Naive thymus-derived CD4-positive, alpha-beta T cell (primary cell): Measurements from ENCODE around the gene SHB. TPM values are rescaled to one million over a fixed set of nuclear protein-coding genes. Genes with fewer than 3 reads are reported as not detected.

Source experiments
- ATAC-seq: fragments of 150-1000 bp; cut with Tn5 transposase; 2 replicates; pipeline ENCODE4 v1.10.0; 2021; ENCODE audit warnings: mild to moderate bottlenecking, moderate library complexity
- CTCF ChIA-PET: fragments of 350-600 bp; sonication (Branson Sonifier 250); formaldehyde crosslinking; loops from one replicate; lab custom pipeline; 2021; ENCODE audit warnings: antibody characterized with exemption; lab: Charles Lee
- POLR2A ChIA-PET: fragments of 350-600 bp; sonication (Branson Sonifier 250); formaldehyde crosslinking; loops from one replicate; lab custom pipeline; 2021; ENCODE audit warnings: antibody characterized with exemption, inconsistent platforms; lab: Charles Lee
- DNase-seq, 9 donors: peaks; one replicate each; pipeline versions ENCODE4 v3.0.0 to v3.0.0-alpha.2; 2020 to 2022; ENCODE audit warnings: mixed read lengths in 1 of 9
- H3K27ac ChIP-seq: one replicate; pipeline ENCODE4 v1.7.0; 2013; ENCODE audit warnings: mild to moderate bottlenecking, low read depth, low read length, moderate library complexity
- H3K27me3 ChIP-seq, 2 donors: one replicate each; pipeline ENCODE4 v1.7.0; 2013; ENCODE audit warnings: low read length in 2 of 2, mild to moderate bottlenecking in 2 of 2, moderate library complexity in 2 of 2; ENCODE audit not compliant: control insufficient read depth in 2 of 2, insufficient read depth in 2 of 2
- H3K36me3 ChIP-seq, 3 experiments: 1 replicate in 2 of 3; 2 replicates in 1 of 3; pipeline ENCODE4 v1.7.0; 2013; ENCODE audit warnings: low read length in 3 of 3, mild to moderate bottlenecking in 3 of 3, moderate library complexity in 1 of 3; ENCODE audit not compliant: insufficient read depth in 3 of 3, control insufficient read depth in 2 of 3
- H3K4me1 ChIP-seq, 2 donors: one replicate each; pipeline ENCODE4 v1.7.0; 2013; ENCODE audit warnings: low read length in 2 of 2, mild to moderate bottlenecking in 2 of 2, moderate library complexity in 1 of 2; ENCODE audit not compliant: control insufficient read depth in 2 of 2, insufficient read depth in 2 of 2
- H3K4me3 ChIP-seq: 2 replicates; pipeline ENCODE4 v1.7.0; 2013; ENCODE audit warnings: mild to moderate bottlenecking, low read length
- H3K9me3 ChIP-seq, 3 experiments: 1 replicate in 2 of 3; 2 replicates in 1 of 3; pipeline ENCODE4 v1.7.0; 2013; ENCODE audit warnings: low read length in 3 of 3; ENCODE audit not compliant: control insufficient read depth in 2 of 3
- H3K27ac Mint-ChIP-seq, 9 donors: one replicate each; pipeline ENCODE4 v1.8.0; 2020 to 2022; ENCODE audit warnings: mixed read lengths in 9 of 9, mild to moderate bottlenecking in 8 of 9, moderate library complexity in 5 of 9, inconsistent platforms in 2 of 9
- H3K27me3 Mint-ChIP-seq, 5 donors: one replicate each; pipeline ENCODE4 v1.8.0; 2021 to 2022; ENCODE audit warnings: mixed read lengths in 5 of 5, mild to moderate bottlenecking in 1 of 5
- H3K36me3 Mint-ChIP-seq, 5 donors: one replicate each; pipeline ENCODE4 v1.8.0; 2020 to 2022; ENCODE audit warnings: mixed read lengths in 5 of 5, mild to moderate bottlenecking in 3 of 5, inconsistent platforms in 1 of 5
- H3K4me1 Mint-ChIP-seq, 7 donors: one replicate each; pipeline ENCODE4 v1.8.0; 2020 to 2022; ENCODE audit warnings: mixed read lengths in 7 of 7, mild to moderate bottlenecking in 3 of 7, inconsistent platforms in 1 of 7
- H3K4me3 Mint-ChIP-seq, 10 donors: one replicate each; pipeline ENCODE4 v1.8.0; 2020 to 2022; ENCODE audit warnings: mild to moderate bottlenecking in 10 of 10, mixed read lengths in 10 of 10, moderate library complexity in 6 of 10, inconsistent platforms in 2 of 10
- H3K9me3 Mint-ChIP-seq, 11 donors: one replicate each; pipeline ENCODE4 v1.8.0; 2020 to 2022; ENCODE audit warnings: mixed read lengths in 11 of 11, mild to moderate bottlenecking in 4 of 11, inconsistent platforms in 1 of 11, moderate library complexity in 1 of 11
- intact Hi-C, 2 donors: fragments of 100-400 bp; cut with micrococcal nuclease; formaldehyde crosslinking; loops; one replicate each; pipeline ENCODE4 v1.15.1; 2023
- polyA plus RNA-seq, 2 donors: library from polyadenylated mRNA; unstranded; fragments of 300-500 nt; fragmentation: Illumina TruSeq; gene quantifications; one replicate each; pipeline ENCODE4 v1.2.3, GENCODE V29; 2021
- total RNA-seq, 6 experiments: library from RNA in 5 of 6; stranded (reverse) in 5 of 6; gene quantifications; 1 replicate in 5 of 6; 2 replicates in 1 of 6; pipeline ENCODE4 v1.2.3 and lab custom pipeline; 2021 to 2026

The SHB gene
- total and polyA plus RNA-seq, 7 experiments from 2014 or later: 0.15 to 2.0 (median 0.68) TPM

DNA sequence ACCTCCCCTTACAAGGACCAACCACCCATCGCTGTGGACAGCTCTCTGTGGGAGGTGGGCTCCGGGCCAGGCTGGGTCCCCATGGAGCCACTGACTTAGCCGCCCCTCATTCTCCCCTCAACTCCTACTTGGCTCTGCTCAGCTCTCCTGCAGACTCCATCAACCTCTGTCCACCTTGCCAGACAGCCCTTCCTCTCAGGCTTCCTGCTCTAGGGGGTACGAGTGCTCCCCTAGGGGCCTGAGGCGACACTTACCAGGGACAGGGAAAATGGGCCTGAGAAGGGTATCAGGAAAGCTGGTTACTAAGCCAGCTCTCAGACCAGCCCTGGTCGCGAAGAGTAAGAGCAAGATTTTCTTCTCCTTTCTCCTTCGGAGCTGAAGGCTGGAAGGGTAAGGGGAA is 43.9 kb downstream of the SHB start:
- H3K4me1 ChIP-seq: no peaks in the 10 kb centered on the region
- no peaks in the 10 kb centered on the region for H3K36me3 ChIP-seq
- no peak overlapping the region for H3K4me3 ChIP-seq
- H3K9me3 Mint-ChIP-seq: no peaks in the 10 kb centered on the region
- ChIA-PET CTCF (no interaction called here), POLR2A (no interaction called here)
- peaks cover 0 to 5% (median 2%) of the 10 kb centered on the region in 7 donors for H3K4me1 Mint-ChIP-seq
- no peaks in the 10 kb centered on the region for H3K36me3 Mint-ChIP-seq
- H3K27ac Mint-ChIP-seq: no peak overlapping the region
- DNase-seq: no peak
- intact Hi-C loops: no loop called here
- no peaks in the 10 kb centered on the region for H3K27me3 ChIP-seq
- H3K27me3 Mint-ChIP-seq: no peaks in the 10 kb centered on the region
- no peak for ATAC-seq
- H3K9me3 ChIP-seq: no peaks in the 10 kb centered on the region
- H3K27ac ChIP-seq: no peak overlapping the region
- no peak overlapping the region for H3K4me3 Mint-ChIP-seq

DNA sequence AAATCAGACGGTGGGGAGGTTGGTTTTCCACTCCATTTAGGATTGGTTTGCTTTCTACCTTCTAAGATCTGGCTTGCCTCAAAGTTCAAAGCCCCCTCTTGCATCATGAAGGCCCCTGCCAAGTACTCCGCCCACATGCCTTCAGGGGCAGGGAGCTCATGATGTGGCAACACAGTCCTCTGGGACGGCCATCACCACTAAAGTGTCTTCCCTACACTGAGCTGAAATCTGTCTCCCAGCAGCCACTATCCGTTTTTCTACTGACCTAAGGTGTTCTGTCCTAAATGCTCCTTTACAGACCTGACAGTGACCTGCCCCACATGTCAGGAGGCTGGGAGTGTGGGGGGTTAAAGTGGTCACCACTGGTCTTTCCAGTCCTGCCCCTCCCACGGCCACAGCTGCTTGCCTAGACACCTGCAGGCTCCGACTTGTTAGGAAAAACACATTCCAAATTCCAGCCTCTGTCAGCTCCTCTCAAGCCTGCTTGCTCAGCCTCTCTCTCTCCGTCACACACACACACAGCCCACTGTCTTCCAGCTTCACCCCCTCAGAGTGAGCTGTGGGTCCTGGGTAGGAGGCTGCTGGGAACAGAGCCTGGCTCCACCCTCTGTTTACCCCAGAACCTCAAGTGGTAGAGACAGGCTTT is 44.9 kb downstream of the SHB start:
- no peaks in the 10 kb centered on the region for H3K9me3 ChIP-seq

DNA sequence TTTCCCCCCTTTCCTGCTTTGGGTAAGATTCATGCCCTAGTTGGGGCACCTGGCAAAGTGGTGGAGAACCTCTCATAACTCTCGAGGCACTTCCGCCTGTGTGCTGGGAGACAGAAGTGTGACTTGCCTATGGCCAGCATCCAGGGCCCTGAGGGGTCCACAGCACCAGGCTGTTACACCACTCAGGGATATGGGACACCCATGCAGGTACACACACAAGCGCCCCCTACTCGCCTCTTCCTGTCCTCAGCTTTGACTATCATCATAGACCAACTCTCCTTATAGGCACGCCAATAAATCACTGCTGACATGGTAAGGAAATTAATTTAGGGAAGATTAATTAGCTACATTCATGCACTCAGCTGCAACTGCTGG is 45.4 kb downstream of the SHB start:
- Mint-ChIP-seq H3K9me3 (no peaks in the 10 kb centered on the region), H3K27me3 (no peaks in the 10 kb centered on the region), H3K36me3 (no peaks in the 10 kb centered on the region), H3K4me3 (no peak overlapping the region), H3K4me1 (no peaks in the 10 kb centered on the region), H3K27ac (no peak overlapping the region)
- POLR2A ChIA-PET: no interaction called here
- Histone ChIP-seq H3K27me3 (no peaks in the 10 kb centered on the region), H3K27ac (no peak overlapping the region), H3K4me1 (no peaks in the 10 kb centered on the region), H3K4me3 (no peak overlapping the region), H3K9me3 (no peaks in the 10 kb centered on the region), H3K36me3 (no peaks in the 10 kb centered on the region)
- DNase-seq: no peak
- intact Hi-C loops: no loop called here
- CTCF ChIA-PET: no interaction called here
- no peak for ATAC-seq

More for the DNA sequence above, 44.9 kb downstream of the SHB start:
- no peaks in the 10 kb centered on the region for H3K9me3 Mint-ChIP-seq
- H3K4me1 ChIP-seq: no peaks in the 10 kb centered on the region
- CTCF ChIA-PET: no interaction called here
- no peaks in the 10 kb centered on the region for H3K27me3 ChIP-seq
- ATAC-seq (no peak), DNase-seq (no peak)
- no peaks in the 10 kb centered on the region for H3K36me3 ChIP-seq
- H3K27ac Mint-ChIP-seq: no peak overlapping the region
- intact Hi-C loops: no loop called here
- no peak overlapping the region for H3K27ac ChIP-seq
- no peak overlapping the region for H3K4me3 Mint-ChIP-seq
- H3K36me3 Mint-ChIP-seq: no peaks in the 10 kb centered on the region
- H3K27me3 Mint-ChIP-seq: no peaks in the 10 kb centered on the region
- no peaks in the 10 kb centered on the region for H3K4me1 Mint-ChIP-seq
- no peak overlapping the region for H3K4me3 ChIP-seq
- POLR2A ChIA-PET: no interaction called here

DNA sequence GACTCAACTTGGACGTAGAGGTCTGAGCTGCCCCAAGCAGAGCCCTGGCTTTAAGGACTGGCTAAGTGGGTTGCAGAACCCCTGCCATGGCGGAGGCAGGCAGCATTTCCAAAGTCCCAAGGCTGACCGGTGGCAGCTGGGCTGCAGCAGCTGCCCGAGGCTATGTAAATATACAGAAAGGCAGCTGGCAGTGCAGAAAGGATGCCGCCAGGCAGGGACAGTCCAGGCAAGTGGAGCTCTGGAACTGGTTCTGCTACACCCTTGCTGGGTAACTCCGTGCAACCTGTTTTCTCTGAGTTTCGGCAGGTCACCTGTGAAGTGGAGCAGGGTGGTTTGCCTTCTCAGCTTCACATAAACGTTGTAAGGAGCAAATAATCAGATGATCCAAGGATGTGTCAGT is 46.0 kb downstream of the SHB start:
- Histone ChIP-seq H3K4me1 (no peaks in the 10 kb centered on the region), H3K36me3 (no peaks in the 10 kb centered on the region), H3K27ac (no peak overlapping the region), H3K9me3 (no peaks in the 10 kb centered on the region), H3K4me3 (no peak overlapping the region), H3K27me3 (no peaks in the 10 kb centered on the region)
- Mint-ChIP-seq H3K9me3 (no peaks in the 10 kb centered on the region), H3K27ac (no peak overlapping the region), H3K4me3 (no peak overlapping the region), H3K4me1 (no peaks in the 10 kb centered on the region), H3K36me3 (no peaks in the 10 kb centered on the region), H3K27me3 (no peaks in the 10 kb centered on the region)
- ATAC-seq (no peak), DNase-seq (no peak)
- intact Hi-C loops: no loop called here
- POLR2A ChIA-PET: interaction anchor here (0.5 kb wide), 1 partner anchor 119 kb away, joined by 3 read pairs; no protein-coding TSS in a partner anchor
- CTCF ChIA-PET: no interaction called here

DNA sequence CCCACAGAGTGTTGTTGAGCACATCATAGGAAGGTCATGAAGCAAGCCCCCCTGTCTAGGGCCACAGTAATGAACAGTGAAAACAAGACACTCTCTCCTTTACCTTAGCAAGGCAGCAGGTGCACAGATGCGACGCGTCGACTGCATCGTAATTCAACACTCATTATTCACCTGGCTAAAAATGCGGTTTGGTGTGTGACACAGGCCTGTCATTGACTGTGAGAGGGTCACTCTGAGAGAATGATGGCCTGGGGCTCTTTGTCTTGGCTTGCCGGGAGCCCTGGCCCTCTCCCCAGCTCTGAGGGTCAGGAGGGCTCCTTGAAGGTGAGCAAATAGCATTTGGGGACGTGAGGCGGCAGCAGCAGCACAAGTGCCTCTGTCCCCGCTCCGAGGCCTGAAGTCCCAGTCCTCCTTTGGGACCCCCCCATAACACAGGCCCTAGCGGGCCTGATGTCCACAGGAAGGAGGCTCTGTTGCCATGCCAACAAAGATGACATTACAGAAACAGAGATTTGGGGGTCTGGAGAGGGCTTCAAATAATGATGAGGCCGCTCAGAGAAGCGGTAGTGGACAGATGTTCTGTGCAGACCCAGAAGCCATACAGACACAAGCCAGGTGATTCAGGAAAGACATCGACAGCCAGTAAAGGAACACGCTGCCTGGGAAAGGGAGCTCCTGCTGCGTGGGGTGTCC is 46.7 kb downstream of the SHB start:
- DNase-seq: no peak
- Mint-ChIP-seq H3K27ac (no peak overlapping the region), H3K36me3 (no peaks in the 10 kb centered on the region)

DNA sequence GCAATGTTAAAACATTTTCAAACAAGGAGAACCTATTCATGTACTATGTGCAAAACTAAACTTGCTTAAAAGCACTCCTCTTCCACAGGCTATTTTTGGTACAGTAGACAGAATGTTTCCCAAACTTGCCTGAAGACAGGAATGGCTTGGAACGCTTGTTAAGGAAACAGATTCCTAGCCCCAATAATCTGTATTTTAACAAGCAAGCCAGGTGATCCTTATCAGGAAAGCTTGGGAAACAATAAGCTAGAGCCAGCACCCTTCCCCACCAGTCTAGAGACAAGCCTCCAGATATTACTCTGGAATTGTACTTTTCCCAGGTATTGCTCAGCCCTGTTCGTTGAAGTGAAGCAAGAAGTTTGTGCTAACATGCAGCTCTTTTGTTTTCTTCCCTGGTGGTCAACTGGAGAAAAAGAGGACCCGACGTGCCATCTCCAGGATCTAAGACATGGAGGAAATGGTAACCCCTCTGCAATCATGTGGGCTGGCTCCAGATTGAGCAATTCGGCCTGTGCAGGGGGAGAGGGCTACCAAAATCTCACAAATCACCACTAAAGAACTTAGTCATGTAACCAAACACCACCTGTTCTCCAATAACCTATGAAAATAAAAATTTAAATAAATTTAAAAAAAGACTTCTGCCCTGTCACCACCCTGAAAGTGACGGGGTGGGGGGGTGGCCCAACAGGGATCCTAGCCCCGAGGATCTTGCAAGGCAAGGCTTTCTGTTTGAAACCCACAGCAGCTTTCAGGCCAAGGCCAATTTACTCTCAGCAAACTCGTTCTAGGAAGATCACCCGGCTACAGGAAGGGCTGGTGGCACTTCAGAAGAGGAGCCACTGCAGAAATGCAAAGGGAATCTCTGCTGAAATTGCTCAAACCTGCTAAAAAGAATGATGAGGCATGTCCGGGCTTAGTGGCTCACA is 48.6 kb downstream of the SHB start:
- intact Hi-C loops: no loop called here
- no peaks in the 10 kb centered on the region for H3K4me1 Mint-ChIP-seq
- no peak for DNase-seq

More for the DNA sequence above, 46.7 kb downstream of the SHB start:
- Histone ChIP-seq H3K27ac (no peak overlapping the region), H3K4me1 (no peaks in the 10 kb centered on the region), H3K27me3 (no peaks in the 10 kb centered on the region), H3K4me3 (no peak overlapping the region), H3K36me3 (no peaks in the 10 kb centered on the region), H3K9me3 (no peaks in the 10 kb centered on the region)
- intact Hi-C loops: no loop called here
- no peaks in the 10 kb centered on the region for H3K4me1 Mint-ChIP-seq
- no peak overlapping the region for H3K4me3 Mint-ChIP-seq
- ChIA-PET CTCF (no interaction called here), POLR2A (no interaction called here)
- H3K27me3 Mint-ChIP-seq: no peaks in the 10 kb centered on the region
- ATAC-seq: no peak
- H3K9me3 Mint-ChIP-seq: no peaks in the 10 kb centered on the region

More for the DNA sequence above, 48.6 kb downstream of the SHB start:
- H3K9me3 ChIP-seq: no peaks in the 10 kb centered on the region
- no peaks in the 10 kb centered on the region for H3K36me3 ChIP-seq
- Mint-ChIP-seq H3K27me3 (no peaks in the 10 kb centered on the region), H3K36me3 (peaks cover 0 to 4% (median 0%) of the 10 kb centered on the region in 5 donors), H3K4me3 (no peak overlapping the region), H3K27ac (no peak overlapping the region), H3K9me3 (no peaks in the 10 kb centered on the region)
- POLR2A ChIA-PET: interaction anchor here (1.1 kb wide), 1 partner anchor 12 kb away, joined by 3 read pairs; no protein-coding TSS in a partner anchor
- no peak overlapping the region for H3K27ac ChIP-seq
- CTCF ChIA-PET: interaction anchor here (0.8 kb wide), 1 partner anchor 185 kb away, joined by 3 read pairs; no protein-coding TSS in a partner anchor
- ATAC-seq: peak; percentile 53
- H3K4me3 ChIP-seq: no peak overlapping the region
- no peaks in the 10 kb centered on the region for H3K27me3 ChIP-seq
- H3K4me1 ChIP-seq: no peaks in the 10 kb centered on the region
